Nephron progenitor cell (in vitro differentiated cells): Measurements from ENCODE around the gene ZFAND3.
"Not testable (repeated sequence)": the region's sequence is repeated elsewhere in the genome, so short reads cannot be mapped to it uniquely, and the experiment has no call there.

Experiments used
- DNase-seq: peaks from one replicate; pipeline ENCODE4 v3.0.0; 2021
- H3K27ac Mint-ChIP-seq: 2 replicates; pipeline ENCODE4 v1.8.0; 2021; ENCODE audit warnings: mild to moderate bottlenecking, moderate library complexity, mixed read lengths
- H3K27me3 Mint-ChIP-seq: 2 replicates; pipeline ENCODE4 v1.8.0; 2021; ENCODE audit warnings: mild to moderate bottlenecking, low read depth, mixed read lengths; ENCODE audit not compliant: poor library complexity
- H3K36me3 Mint-ChIP-seq: 2 replicates; pipeline ENCODE4 v1.8.0; 2021; ENCODE audit warnings: low read depth, mixed read lengths
- H3K4me1 Mint-ChIP-seq: 2 replicates; pipeline ENCODE4 v1.8.0; 2021; ENCODE audit warnings: mixed read lengths
- H3K4me3 Mint-ChIP-seq: 2 replicates; pipeline ENCODE4 v1.8.0; 2021; ENCODE audit warnings: mild to moderate bottlenecking, moderate library complexity, mixed read lengths
- H3K9me3 Mint-ChIP-seq: 2 replicates; pipeline ENCODE4 v1.8.0; 2021; ENCODE audit warnings: mild to moderate bottlenecking, moderate library complexity, mixed read lengths
- CTCF ChIP-seq: fragments of 200-600 bp; sonication (generic); IDR thresholded peaks from 2 replicates; pipeline ENCODE4 v1.5.0; 2021; ENCODE audit warnings: antibody characterized with exemption

ZFAND3 gene

DNA sequence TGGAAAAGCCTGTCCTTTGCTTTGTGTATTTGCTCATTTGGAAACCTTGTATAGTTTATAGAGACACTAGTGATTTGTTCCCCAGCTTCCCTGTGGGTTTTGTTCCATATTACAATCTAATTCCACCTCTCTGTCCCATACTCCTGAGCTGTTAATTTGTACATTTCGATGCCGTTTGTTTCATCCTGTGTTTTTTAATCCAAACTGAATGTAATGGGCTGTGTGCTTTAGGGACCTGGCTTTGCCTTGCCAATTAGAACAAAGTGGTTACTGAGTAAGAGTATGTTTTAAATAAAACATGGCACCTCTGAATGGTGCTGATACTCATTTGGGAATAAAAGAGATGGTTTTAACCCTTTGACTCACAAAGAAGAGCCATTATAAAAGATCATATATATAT lies 122.3 kb downstream of the ZFAND3 start:
- Mint-ChIP-seq H3K9me3 (no peaks in the 10 kb centered on the region), H3K4me1 (no peaks in the 10 kb centered on the region), H3K27ac (no peak overlapping the region), H3K36me3 (no peaks in the 10 kb centered on the region), H3K4me3 (no peak overlapping the region), H3K27me3 (no peaks in the 10 kb centered on the region)
- DNase-seq: no peak
- no peak for TF ChIP-seq CTCF

DNA sequence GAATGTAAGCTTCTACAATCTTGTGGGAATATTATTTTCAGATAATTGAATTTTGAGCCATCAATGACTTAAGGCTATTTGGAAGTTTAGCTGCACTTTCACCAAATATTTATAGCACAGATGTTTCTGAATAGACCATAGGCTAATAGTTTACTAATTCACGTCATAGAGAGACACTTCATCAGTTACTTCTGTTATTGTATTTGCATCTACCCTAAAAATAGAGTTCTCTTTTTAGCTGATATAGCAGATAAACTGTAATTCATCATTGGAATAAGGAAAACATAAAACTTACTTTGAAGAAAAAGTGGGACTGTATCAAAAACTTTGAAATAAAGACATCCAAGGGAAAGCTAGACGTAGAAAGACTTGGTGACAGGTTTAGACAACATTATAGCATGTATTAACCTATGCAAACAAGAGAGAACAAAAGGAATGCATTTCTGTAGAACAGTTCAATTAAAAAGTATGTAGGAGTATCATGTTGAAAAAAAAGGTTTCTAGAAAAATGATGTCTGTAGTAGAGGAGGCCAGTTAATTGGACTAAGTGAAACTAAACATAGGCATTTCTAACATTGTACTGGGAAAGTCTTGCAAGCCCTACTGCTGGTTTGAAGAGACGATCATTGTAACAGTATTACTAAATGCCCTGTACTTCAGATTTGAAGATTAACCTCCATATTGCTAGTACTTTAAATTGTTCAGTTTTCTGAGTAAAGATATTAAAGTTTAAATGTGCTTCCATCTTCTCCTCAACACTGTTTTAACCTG lies 123.3 kb downstream of the ZFAND3 start:
- no peaks in the 10 kb centered on the region for H3K27me3 Mint-ChIP-seq
- DNase-seq: no peak
- peaks cover 3% of the 10 kb centered on the region for H3K36me3 Mint-ChIP-seq
- H3K4me1 Mint-ChIP-seq: no peaks in the 10 kb centered on the region
- no peak overlapping the region for H3K4me3 Mint-ChIP-seq
- H3K27ac Mint-ChIP-seq: no peak overlapping the region
- TF ChIP-seq CTCF: no peak
- H3K9me3 Mint-ChIP-seq: no peaks in the 10 kb centered on the region

- no peak overlapping the region for H3K4me3 Mint-ChIP-seq
- no peaks in the 10 kb centered on the region for H3K4me1 Mint-ChIP-seq
- H3K27me3 Mint-ChIP-seq: no peaks in the 10 kb centered on the region
- peaks cover 11% of the 10 kb centered on the region for H3K36me3 Mint-ChIP-seq
- no peak for DNase-seq
- no peak for TF ChIP-seq CTCF
- H3K27ac Mint-ChIP-seq: no peak overlapping the region
- no peaks in the 10 kb centered on the region for H3K9me3 Mint-ChIP-seq
These were observed 124.0 kb downstream of the ZFAND3 start for GRCh38 chr6:37943436-37944058.

GRCh38 chr6:37946057-37946456 lies 126.5 kb downstream of the ZFAND3 start:
- TF ChIP-seq CTCF: no peak
- Mint-ChIP-seq H3K36me3 (peaks cover 33% of the 10 kb centered on the region), H3K4me1 (no peaks in the 10 kb centered on the region), H3K9me3 (peaks cover 14% of the 10 kb centered on the region), H3K4me3 (no peak overlapping the region), H3K27me3 (no peaks in the 10 kb centered on the region), H3K27ac (peak overlapping the region; percentile 64)
- DNase-seq: no peak

GRCh38 chr6:37947468-37947867 lies 127.9 kb downstream of the ZFAND3 start:
- no peaks in the 10 kb centered on the region for H3K4me1 Mint-ChIP-seq
- H3K27ac Mint-ChIP-seq: no peak overlapping the region
- peaks cover 33% of the 10 kb centered on the region for H3K36me3 Mint-ChIP-seq
- H3K4me3 Mint-ChIP-seq: no peak overlapping the region
- peaks cover 14% of the 10 kb centered on the region for H3K9me3 Mint-ChIP-seq
- no peak for DNase-seq
- H3K27me3 Mint-ChIP-seq: no peaks in the 10 kb centered on the region
- TF ChIP-seq CTCF: no peak

- H3K4me3 Mint-ChIP-seq, H3K27me3 Mint-ChIP-seq, DNase-seq, H3K4me1 Mint-ChIP-seq, H3K27ac Mint-ChIP-seq: not testable (repeated sequence)
- peaks cover 14% of the 10 kb centered on the region for H3K9me3 Mint-ChIP-seq
- H3K36me3 Mint-ChIP-seq: peaks cover 33% of the 10 kb centered on the region
These were observed 129.1 kb downstream of the ZFAND3 start for GRCh38 chr6:37948584-37948983.
